Cardiac muscle cell (in vitro differentiated cells and primary cell): ENCODE measurements around the gene CCT5. TPM values are rescaled to one million over a fixed set of nuclear protein-coding genes. Genes with fewer than 3 reads are reported as not detected.

ENCODE experiments used
- DNase-seq, 2 donors: peaks; one replicate each; pipeline versions ENCODE4 v3.0.0 to v3.0.0-alpha.2; 2010 to 2017; ENCODE audit warnings: low read depth in 1 of 2, low spot score in 1 of 2
- H3K27ac ChIP-seq: fragments of 200-600 bp; sonication (generic); 2 replicates; pipeline ENCODE4 v1.5.1; 2016
- H3K27me3 ChIP-seq: fragments of 200-600 bp; sonication (generic); 2 replicates; pipeline ENCODE4 v1.6.0; 2016; ENCODE audit warnings: control low read depth
- H3K36me3 ChIP-seq: fragments of 200-600 bp; sonication (generic); 2 replicates; pipeline ENCODE4 v1.5.1; 2016; ENCODE audit warnings: control low read depth
- H3K4me1 ChIP-seq: fragments of 200-600 bp; sonication (generic); 2 replicates; pipeline ENCODE4 v1.8.1; 2017; ENCODE audit warnings: low read depth, mild to moderate bottlenecking, mixed run types
- H3K4me3 ChIP-seq: fragments of 200-600 bp; sonication (generic); 2 replicates; pipeline ENCODE4 v1.5.1; 2016; ENCODE audit warnings: mild to moderate bottlenecking
- H3K9me3 ChIP-seq: fragments of 200-600 bp; sonication (generic); 2 replicates; pipeline ENCODE4 v1.5.1; 2017; ENCODE audit warnings: low read depth, mild to moderate bottlenecking, control low read depth
- polyA plus RNA-seq: library from polyadenylated mRNA; unstranded; fragments of >200 nt; fragmentation: Nextera tagmentation; extraction: Ambion mirVana; gene quantifications from 2 replicates; pipeline ENCODE4 v1.2.1, GENCODE V29; 2016
- total RNA-seq: library from RNA; depleted of rRNA; stranded (reverse); fragments of >200 nt; gene quantifications from 2 replicates; pipeline ENCODE4 v1.2.3, GENCODE V29; 2016
- TF ChIP-seq, protein P1 (sequence below): IDR thresholded peaks from 2 replicates; pipeline ENCODE4 v1.5.1; 2012; ENCODE audit warnings: low read depth, mild to moderate bottlenecking, low read length

The CCT5 gene
- total and polyA plus RNA-seq, 2 experiments from 2014 or later, result 176 to 265 TPM

DNA sequence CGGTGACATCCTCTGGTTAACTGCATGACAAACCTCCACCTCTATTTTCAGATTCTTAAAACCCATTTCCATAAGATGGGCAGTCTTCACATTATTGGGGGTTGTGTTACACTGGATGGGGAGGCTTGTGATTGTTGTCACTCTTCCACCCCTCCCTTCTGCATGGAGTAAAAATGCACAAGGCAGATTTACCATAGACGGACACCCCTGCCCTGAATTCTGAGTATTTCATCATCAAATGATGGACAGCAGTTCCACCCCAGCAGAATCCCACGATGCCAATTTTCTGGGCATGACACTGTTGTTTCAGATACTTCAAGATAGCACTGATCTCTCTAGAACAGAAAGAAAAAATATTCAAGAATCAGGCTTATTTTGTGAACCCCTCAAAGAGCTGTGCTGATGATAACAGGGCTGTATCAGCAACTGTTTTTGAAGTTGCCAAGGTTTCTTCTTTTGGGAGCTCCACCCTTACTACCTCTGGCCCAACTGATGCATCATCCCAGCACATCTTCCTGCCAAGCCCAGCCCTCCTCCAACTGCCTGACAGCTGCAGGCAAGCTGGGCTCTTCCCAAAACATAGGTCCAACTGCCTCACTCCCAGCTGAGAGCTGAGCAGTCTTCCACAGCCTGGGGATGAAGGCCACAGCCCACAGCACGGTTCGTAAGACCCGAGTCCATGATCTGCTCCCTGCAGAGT lies 36.2 kb downstream of the CCT5 start:
- no peak overlapping the region for H3K27ac ChIP-seq

DNA sequence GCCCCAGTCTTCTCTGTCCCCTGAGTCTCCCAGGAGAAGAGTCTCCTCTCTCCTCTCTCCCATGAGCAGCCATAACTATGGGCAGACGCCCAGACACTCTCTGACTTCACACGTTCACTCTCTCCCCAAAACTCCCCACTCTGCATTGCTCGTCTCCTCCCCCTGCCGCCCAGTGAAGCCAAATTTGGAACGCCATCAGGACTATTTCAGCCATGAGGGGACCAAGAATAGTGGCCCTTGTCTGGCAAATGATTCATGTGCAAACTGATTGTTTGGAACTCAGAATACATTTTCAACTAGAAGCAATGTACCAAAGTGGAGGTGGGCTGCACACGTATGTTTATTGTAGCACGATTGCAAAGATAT lies 36.8 kb downstream of the CCT5 start:
- no peaks in the 10 kb centered on the region for H3K36me3 ChIP-seq
- no peak for DNase-seq
- H3K27me3 ChIP-seq, result no peaks in the 10 kb centered on the region
- TF ChIP-seq, protein P1, sequence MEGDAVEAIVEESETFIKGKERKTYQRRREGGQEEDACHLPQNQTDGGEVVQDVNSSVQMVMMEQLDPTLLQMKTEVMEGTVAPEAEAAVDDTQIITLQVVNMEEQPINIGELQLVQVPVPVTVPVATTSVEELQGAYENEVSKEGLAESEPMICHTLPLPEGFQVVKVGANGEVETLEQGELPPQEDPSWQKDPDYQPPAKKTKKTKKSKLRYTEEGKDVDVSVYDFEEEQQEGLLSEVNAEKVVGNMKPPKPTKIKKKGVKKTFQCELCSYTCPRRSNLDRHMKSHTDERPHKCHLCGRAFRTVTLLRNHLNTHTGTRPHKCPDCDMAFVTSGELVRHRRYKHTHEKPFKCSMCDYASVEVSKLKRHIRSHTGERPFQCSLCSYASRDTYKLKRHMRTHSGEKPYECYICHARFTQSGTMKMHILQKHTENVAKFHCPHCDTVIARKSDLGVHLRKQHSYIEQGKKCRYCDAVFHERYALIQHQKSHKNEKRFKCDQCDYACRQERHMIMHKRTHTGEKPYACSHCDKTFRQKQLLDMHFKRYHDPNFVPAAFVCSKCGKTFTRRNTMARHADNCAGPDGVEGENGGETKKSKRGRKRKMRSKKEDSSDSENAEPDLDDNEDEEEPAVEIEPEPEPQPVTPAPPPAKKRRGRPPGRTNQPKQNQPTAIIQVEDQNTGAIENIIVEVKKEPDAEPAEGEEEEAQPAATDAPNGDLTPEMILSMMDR, result no peak
- no peak overlapping the region for H3K4me3 ChIP-seq
- no peaks in the 10 kb centered on the region for H3K9me3 ChIP-seq
- H3K4me1 ChIP-seq, result no peaks in the 10 kb centered on the region
- H3K27ac ChIP-seq, result no peak overlapping the region

More for the DNA sequence above, 36.2 kb downstream of the CCT5 start:
- H3K36me3 ChIP-seq, result no peaks in the 10 kb centered on the region
- TF ChIP-seq, protein P1, result no peak
- no peaks in the 10 kb centered on the region for H3K4me1 ChIP-seq
- no peaks in the 10 kb centered on the region for H3K9me3 ChIP-seq
- DNase-seq, result no peak
- H3K27me3 ChIP-seq, result no peaks in the 10 kb centered on the region
- H3K4me3 ChIP-seq, result no peak overlapping the region

DNA sequence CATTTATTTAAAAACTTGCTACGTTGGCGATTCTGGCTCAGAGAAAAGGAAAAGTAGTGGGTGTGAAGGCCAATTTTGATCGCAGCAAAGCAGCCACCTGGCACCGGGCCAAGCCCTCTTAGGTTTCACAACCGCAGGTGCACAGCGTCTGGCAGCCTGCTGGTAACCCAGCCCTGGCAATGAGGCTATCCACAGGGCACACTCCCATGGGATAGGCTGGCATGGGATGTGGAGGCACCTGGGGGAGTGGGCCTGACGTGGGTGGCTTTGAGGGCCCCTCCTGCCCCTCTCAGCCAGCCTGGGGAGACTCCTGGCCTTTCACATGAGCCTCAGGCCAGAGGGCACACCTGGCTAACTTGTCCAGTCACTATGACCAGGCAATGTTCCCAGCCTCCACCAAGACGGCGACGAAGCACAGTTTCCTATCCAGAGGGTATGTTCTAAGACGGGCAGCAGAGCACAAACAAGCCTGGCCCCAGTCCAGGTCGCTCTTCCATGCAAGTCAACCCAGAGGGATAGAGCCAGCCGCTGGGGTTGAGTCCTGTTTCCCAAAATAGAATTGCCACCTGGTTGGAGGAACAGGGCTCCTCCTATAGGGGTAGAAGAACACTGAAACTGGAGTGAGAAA lies 38.6 kb downstream of the CCT5 start:
- TF ChIP-seq, protein P1, result no peak
- Histone ChIP-seq H3K36me3 (no peaks in the 10 kb centered on the region), H3K9me3 (no peaks in the 10 kb centered on the region), H3K27ac (no peak overlapping the region), H3K4me3 (no peak overlapping the region), H3K4me1 (no peaks in the 10 kb centered on the region), H3K27me3 (no peaks in the 10 kb centered on the region)
- peak in 1 of 2 donors; percentile 12 for DNase-seq

DNA sequence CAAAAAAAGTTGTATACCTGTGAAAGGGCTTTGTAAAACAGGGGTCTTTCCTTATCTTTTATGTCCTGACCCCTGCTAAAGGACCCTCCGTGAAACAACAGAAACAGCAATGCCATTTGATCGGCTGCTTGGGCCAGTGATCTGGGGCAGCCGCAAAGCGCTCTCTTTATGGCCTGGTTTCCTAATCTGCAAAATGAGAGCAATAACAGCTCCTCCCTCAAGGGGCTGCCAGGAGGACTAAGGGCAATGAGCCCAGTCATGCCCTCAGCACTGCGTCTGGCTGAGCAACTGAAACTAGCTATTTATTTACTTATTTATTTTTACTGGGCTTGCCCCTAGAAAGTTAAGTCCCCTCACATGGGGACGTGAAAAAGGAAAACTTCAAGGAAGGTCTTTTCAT lies 39.3 kb downstream of the CCT5 start:
- Histone ChIP-seq H3K4me1 (no peaks in the 10 kb centered on the region), H3K27me3 (no peaks in the 10 kb centered on the region), H3K4me3 (no peak overlapping the region), H3K27ac (no peak overlapping the region), H3K36me3 (no peaks in the 10 kb centered on the region), H3K9me3 (no peaks in the 10 kb centered on the region)
- DNase-seq, result no peak
- TF ChIP-seq, protein P1, result no peak

DNA sequence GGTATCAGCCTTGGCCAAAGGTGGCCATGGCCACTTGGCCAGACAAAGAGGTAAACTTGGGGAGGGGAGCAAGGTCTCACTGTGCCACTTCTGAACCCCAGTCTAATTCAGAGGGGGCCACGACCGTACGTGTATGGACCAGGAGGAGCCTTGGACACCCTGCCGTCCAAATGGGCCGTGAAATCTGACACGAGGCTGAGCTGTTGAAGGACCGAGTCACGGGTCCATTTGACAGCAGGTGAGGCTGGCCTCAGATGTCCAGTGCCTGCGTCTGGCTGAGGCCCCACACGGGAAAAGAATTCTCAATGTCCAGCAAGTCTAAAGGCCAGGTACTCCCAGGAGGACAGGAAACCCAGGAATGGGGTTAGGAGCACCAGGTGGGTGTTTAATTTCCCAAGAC lies 39.9 kb downstream of the CCT5 start:
- no peak overlapping the region for H3K27ac ChIP-seq
- H3K9me3 ChIP-seq, result no peaks in the 10 kb centered on the region
- no peaks in the 10 kb centered on the region for H3K4me1 ChIP-seq
- H3K4me3 ChIP-seq, result no peak overlapping the region
- no peaks in the 10 kb centered on the region for H3K36me3 ChIP-seq
- no peak for DNase-seq
- TF ChIP-seq, protein P1, result no peak
- H3K27me3 ChIP-seq, result no peaks in the 10 kb centered on the region
